H7 (cell line): Measurements from ENCODE around the gene PITX2. TPM values are rescaled to one million over a fixed set of nuclear protein-coding genes. Genes with fewer than 3 reads are reported as not detected.

Experiments
- DNase-seq: peaks from one replicate; pipeline ENCODE4 v3.0.0; 2012
- H3K27me3 ChIP-seq: 2 replicates; pipeline ENCODE4 v1.6.0; 2011; ENCODE audit warnings: mild to moderate bottlenecking, low read length; ENCODE audit not compliant: control insufficient read depth, insufficient read depth
- H3K36me3 ChIP-seq: replicated peaks from 2 replicates; pipeline ENCODE4 v1.5.1; 2011; ENCODE audit warnings: low read length; ENCODE audit not compliant: control insufficient read depth, insufficient read depth
- H3K4me3 ChIP-seq: 2 replicates; pipeline ENCODE4 v1.5.1; 2011; ENCODE audit warnings: low read depth, mild to moderate bottlenecking, control low read depth, low read length, moderate library complexity; ENCODE audit not compliant: insufficient read depth
- total RNA-seq: library from RNA; depleted of rRNA; stranded (reverse); fragments of >200 nt; shearing (Covaris generic); gene quantifications from 2 replicates; pipeline ENCODE4 v1.2.3, GENCODE V29; 2014

The PITX2 gene
- total RNA-seq, 1 experiment from 2014 or later = 92.3 TPM

GRCh38 chr4:110630688-110631402, 8.0 kb upstream of the PITX2 start:
- no peaks in the 10 kb centered on the region for H3K36me3 ChIP-seq
- peak; percentile 70 for DNase-seq
- peaks cover 95% of the 10 kb centered on the region for H3K27me3 ChIP-seq
- peak overlapping the region; percentile 25 for H3K4me3 ChIP-seq

GRCh38 chr4:110629780-110630687, 7.2 kb upstream of the PITX2 start:
- Histone ChIP-seq H3K4me3 (peak overlapping the region; percentile 46), H3K27me3 (peaks cover 95% of the 10 kb centered on the region), H3K36me3 (no peaks in the 10 kb centered on the region)
- no peak for DNase-seq

- Histone ChIP-seq H3K4me3 (peak overlapping the region; percentile 46), H3K36me3 (no peaks in the 10 kb centered on the region), H3K27me3 (peaks cover 95% of the 10 kb centered on the region)
- peak; percentile 71 for DNase-seq
These were observed 6.4 kb upstream of the PITX2 start for GRCh38 chr4:110629214-110629754.

- Histone ChIP-seq H3K36me3 (no peaks in the 10 kb centered on the region), H3K27me3 (peaks cover 95% of the 10 kb centered on the region), H3K4me3 (peak overlapping the region; percentile 46)
- peak; percentile 68 for DNase-seq
These were observed 5.9 kb upstream of the PITX2 start for GRCh38 chr4:110628663-110629213.

- Histone ChIP-seq H3K27me3 (peaks cover 95% of the 10 kb centered on the region), H3K36me3 (no peaks in the 10 kb centered on the region), H3K4me3 (peak overlapping the region; percentile 46)
- DNase-seq = peak; percentile 66
These were observed 5.2 kb upstream of the PITX2 start for GRCh38 chr4:110627977-110628662.

GRCh38 chr4:110626532-110627153, 3.8 kb upstream of the PITX2 start:
- Histone ChIP-seq H3K36me3 (no peaks in the 10 kb centered on the region), H3K4me3 (no peak overlapping the region), H3K27me3 (peaks cover 92% of the 10 kb centered on the region)
- DNase-seq = peak; percentile 56

- H3K4me3 ChIP-seq = no peak overlapping the region
- H3K27me3 ChIP-seq = peaks cover 93% of the 10 kb centered on the region
- DNase-seq = no peak
- no peaks in the 10 kb centered on the region for H3K36me3 ChIP-seq
These were observed 2.8 kb upstream of the PITX2 start for GRCh38 chr4:110625576-110626257.

- DNase-seq = no peak
- H3K4me3 ChIP-seq = no peak overlapping the region
- no peaks in the 10 kb centered on the region for H3K36me3 ChIP-seq
- H3K27me3 ChIP-seq = peaks cover 92% of the 10 kb centered on the region
These were observed 2.1 kb upstream of the PITX2 start for GRCh38 chr4:110624904-110625494.

GRCh38 chr4:110624398-110624780, 1.5 kb upstream of the PITX2 start:
- DNase-seq = no peak
- Histone ChIP-seq H3K36me3 (no peaks in the 10 kb centered on the region), H3K4me3 (no peak overlapping the region), H3K27me3 (peaks cover 91% of the 10 kb centered on the region)

- Histone ChIP-seq H3K27me3 (peaks cover 89% of the 10 kb centered on the region), H3K36me3 (no peaks in the 10 kb centered on the region), H3K4me3 (peak overlapping the region; percentile 24; the same call in 1 of the 2 replicates)
- DNase-seq = no peak
These were observed 981 bp upstream of the PITX2 start for GRCh38 chr4:110623718-110624397.

GRCh38 chr4:110621839-110622751, 782 bp downstream of the PITX2 start:
- H3K27me3 ChIP-seq = peaks cover 90% of the 10 kb centered on the region
- no peaks in the 10 kb centered on the region for H3K36me3 ChIP-seq
- peak; percentile 73 for DNase-seq
- peak overlapping the region; percentile 76 for H3K4me3 ChIP-seq

GRCh38 chr4:110621328-110621812, 1.5 kb downstream of the PITX2 start:
- Histone ChIP-seq H3K27me3 (peaks cover 88% of the 10 kb centered on the region), H3K36me3 (no peaks in the 10 kb centered on the region), H3K4me3 (peak overlapping the region; percentile 76)
- peak; percentile 62 for DNase-seq
